ENCODE measurements around the gene NID1. TPM values are rescaled to one million over a fixed set of nuclear protein-coding genes. Genes with fewer than 3 reads are reported as not detected.

The NID1 gene
- total and polyA plus RNA-seq, 11 donors, result 19.4 to 157 (median 61.7) TPM

GRCh38 chr1:236102611-236103010, 37.7 kb upstream of the NID1 start:
- WGBS, 4 donors, result 79 to 89% (median 87%) methylated on average over 11 of the region's 11 CpGs
- TF ChIP-seq POLR2A (IDR thresholded peaks at IDR 0.05), result no peak
- TF ChIP-seq, protein P1, sequence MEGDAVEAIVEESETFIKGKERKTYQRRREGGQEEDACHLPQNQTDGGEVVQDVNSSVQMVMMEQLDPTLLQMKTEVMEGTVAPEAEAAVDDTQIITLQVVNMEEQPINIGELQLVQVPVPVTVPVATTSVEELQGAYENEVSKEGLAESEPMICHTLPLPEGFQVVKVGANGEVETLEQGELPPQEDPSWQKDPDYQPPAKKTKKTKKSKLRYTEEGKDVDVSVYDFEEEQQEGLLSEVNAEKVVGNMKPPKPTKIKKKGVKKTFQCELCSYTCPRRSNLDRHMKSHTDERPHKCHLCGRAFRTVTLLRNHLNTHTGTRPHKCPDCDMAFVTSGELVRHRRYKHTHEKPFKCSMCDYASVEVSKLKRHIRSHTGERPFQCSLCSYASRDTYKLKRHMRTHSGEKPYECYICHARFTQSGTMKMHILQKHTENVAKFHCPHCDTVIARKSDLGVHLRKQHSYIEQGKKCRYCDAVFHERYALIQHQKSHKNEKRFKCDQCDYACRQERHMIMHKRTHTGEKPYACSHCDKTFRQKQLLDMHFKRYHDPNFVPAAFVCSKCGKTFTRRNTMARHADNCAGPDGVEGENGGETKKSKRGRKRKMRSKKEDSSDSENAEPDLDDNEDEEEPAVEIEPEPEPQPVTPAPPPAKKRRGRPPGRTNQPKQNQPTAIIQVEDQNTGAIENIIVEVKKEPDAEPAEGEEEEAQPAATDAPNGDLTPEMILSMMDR (IDR thresholded peaks at IDR 0.05), result no peak
- no peak for DNase-seq
- no peak for ATAC-seq
- no peak overlapping the region for H3K27ac ChIP-seq
- no peaks in the 10 kb centered on the region for H3K9me3 ChIP-seq
- intact Hi-C loops (cut with DNase I), result loop anchor here in 8 of 10 donors (5.0 to 10.0 kb wide), 7 partner anchors 182 to 1462 kb away; partner anchors contain the start of gene ERO1B (in 2 of the 8)
- no peaks in the 10 kb centered on the region for H3K36me3 ChIP-seq
- no peak overlapping the region for H3K4me3 ChIP-seq
- H3K4me1 ChIP-seq, result peaks cover 0 to 6% (median 0%) of the 10 kb centered on the region in 12 donors
- H3K27me3 ChIP-seq, result no peaks in the 10 kb centered on the region

- 88 to 95% (median 90%) methylated on average over 10 of the region's 10 CpGs for WGBS, 4 donors
- H3K27ac ChIP-seq, result no peak overlapping the region
- intact Hi-C loops (cut with DNase I), result loop anchor here in 8 of 10 donors (5.0 to 10.0 kb wide), 7 partner anchors 183 to 1463 kb away; partner anchors contain the start of gene ERO1B (in 2 of the 8)
- H3K36me3 ChIP-seq, result no peaks in the 10 kb centered on the region
- ATAC-seq (peak in 1 of 4 donors; percentile 21), DNase-seq (no peak)
- H3K9me3 ChIP-seq, result peaks cover 0 to 8% (median 2%) of the 10 kb centered on the region in 12 donors
- TF ChIP-seq POLR2A (IDR thresholded peaks at IDR 0.05), result no peak
- TF ChIP-seq, protein P1 (IDR thresholded peaks at IDR 0.05), result no peak
- H3K4me1 ChIP-seq, result peaks cover 0 to 8% (median 0%) of the 10 kb centered on the region in 12 donors
- no peaks in the 10 kb centered on the region for H3K27me3 ChIP-seq
- H3K4me3 ChIP-seq, result no peak overlapping the region
Observed at GRCh38 chr1:236101233-236102200, 36.6 kb upstream of the NID1 start.

- WGBS, 4 donors, result 91 to 93% (median 92%) methylated on average over 15 of the region's 15 CpGs
- H3K4me3 ChIP-seq, result no peak overlapping the region
- H3K9me3 ChIP-seq, result peaks cover 0 to 11% (median 6%) of the 10 kb centered on the region in 12 donors
- H3K4me1 ChIP-seq, result peaks cover 0 to 8% (median 0%) of the 10 kb centered on the region in 12 donors
- DNase-seq (no peak), ATAC-seq (no peak)
- TF ChIP-seq POLR2A (IDR thresholded peaks at IDR 0.05), result no peak
- TF ChIP-seq, protein P1 (IDR thresholded peaks at IDR 0.05), result no peak
- H3K27ac ChIP-seq, result no peak overlapping the region
- intact Hi-C loops (cut with DNase I), result loop anchor here in 8 of 10 donors (5.0 to 10.0 kb wide), 7 partner anchors 184 to 1464 kb away; partner anchors contain the start of gene ERO1B (in 2 of the 8)
- no peaks in the 10 kb centered on the region for H3K27me3 ChIP-seq
- H3K36me3 ChIP-seq, result no peaks in the 10 kb centered on the region
Observed at GRCh38 chr1:236100799-236101198, 35.9 kb upstream of the NID1 start.

GRCh38 chr1:236099355-236099974, 34.6 kb upstream of the NID1 start:
- intact Hi-C loops (cut with DNase I), result no loop called here
- DNase-seq (no peak), ATAC-seq (peak; percentile 11 to 50 (median 31))
- Histone ChIP-seq H3K4me3 (no peak overlapping the region), H3K4me1 (peaks cover 0 to 8% (median 0%) of the 10 kb centered on the region in 12 donors), H3K27ac (no peak overlapping the region), H3K27me3 (no peaks in the 10 kb centered on the region), H3K36me3 (no peaks in the 10 kb centered on the region), H3K9me3 (peaks cover 0 to 13% (median 6%) of the 10 kb centered on the region in 12 donors)
- WGBS, 4 donors, result 48 to 61% (median 58%) methylated on average over 12 of the region's 12 CpGs
- TF ChIP-seq, protein P1 (IDR thresholded peaks at IDR 0.05), result no peak
- TF ChIP-seq POLR2A (IDR thresholded peaks at IDR 0.05), result no peak

Measured in heart left ventricle (tissue), 16 donors.